NCI-H2196 (cell line): ENCODE measurements around the gene DGAT2.
"Not testable (repeated sequence)": the region's sequence is repeated elsewhere in the genome, so short reads cannot be mapped to it uniquely, and the experiment has no call there.

Source experiments
- DNase-seq: peaks from one replicate; lab custom pipeline; 2025; ENCODE audit not compliant: unreplicated experiment; lab: John Stamatoyannopoulos, UW

The DGAT2 gene

GRCh38 chr11:75754933-75755332 lies 13.6 kb upstream of the DGAT2 start:
- not testable (repeated sequence) for DNase-seq

- DNase-seq = no peak
Measured at GRCh38 chr11:75757651-75758050, 10.9 kb upstream of the DGAT2 start.

- DNase-seq = no peak
Measured at GRCh38 chr11:75759832-75760231, 8.7 kb upstream of the DGAT2 start.

GRCh38 chr11:75760243-75760642 lies 8.3 kb upstream of the DGAT2 start:
- DNase-seq = no peak

DNA sequence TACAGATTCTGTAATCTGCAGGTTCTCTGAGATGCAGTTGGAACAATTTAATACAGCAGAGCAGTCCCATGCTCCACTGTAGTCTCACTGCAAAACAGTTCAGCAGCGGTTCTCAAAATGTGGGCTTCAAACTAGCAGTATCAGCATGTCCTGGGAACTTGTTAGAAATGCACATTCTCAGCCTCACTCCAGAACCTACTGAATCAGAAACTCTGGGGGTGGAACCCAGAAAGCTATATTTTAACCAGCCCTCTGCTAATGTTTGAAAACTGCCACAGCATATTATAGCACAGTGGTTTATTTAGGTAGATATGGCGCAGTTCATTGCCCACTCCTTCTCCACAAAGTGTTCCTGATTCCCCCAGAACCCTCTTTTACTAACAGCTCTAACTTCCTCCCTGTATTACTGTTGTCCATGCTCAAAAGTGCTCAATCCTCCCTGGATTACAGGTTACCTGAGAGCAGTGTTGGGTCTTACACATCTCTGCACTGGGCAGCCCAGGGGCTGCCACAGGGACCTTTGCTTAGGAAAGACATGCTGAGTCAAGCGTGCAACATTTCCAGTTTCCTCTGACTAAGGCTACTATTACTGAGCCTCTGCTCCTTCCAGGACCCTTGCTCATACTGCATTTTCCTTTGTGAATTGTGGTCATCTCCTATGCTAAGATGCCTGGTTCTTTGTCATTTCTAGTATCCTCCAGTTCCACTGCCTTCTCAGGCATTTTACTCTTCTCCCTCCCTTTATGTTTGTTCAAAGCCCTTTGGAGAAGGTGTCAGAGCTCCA lies 7.7 kb upstream of the DGAT2 start:
- no peak for DNase-seq

- no peak for DNase-seq
Measured at GRCh38 chr11:75762158-75762557, 6.4 kb upstream of the DGAT2 start.

DNA sequence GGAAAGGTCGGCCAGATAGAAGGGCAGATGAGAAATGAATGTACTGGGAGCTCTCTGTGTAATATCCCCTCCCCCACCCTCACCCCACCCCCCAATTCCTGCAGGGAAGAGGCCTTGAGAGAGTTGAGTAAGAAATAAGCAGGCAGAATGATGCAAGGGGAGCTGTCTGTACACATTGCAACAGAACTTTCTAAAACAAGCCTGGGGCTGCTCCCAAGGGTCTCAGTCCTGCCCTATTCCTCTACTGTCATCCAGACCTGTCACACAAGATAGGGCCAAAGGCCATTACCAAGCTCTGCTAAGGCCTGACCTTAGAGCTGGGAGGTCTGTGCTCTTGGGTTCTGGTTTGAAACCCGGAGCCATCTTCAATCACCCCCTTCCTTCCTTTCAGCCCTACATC lies 5.7 kb upstream of the DGAT2 start:
- no peak for DNase-seq

GRCh38 chr11:75763846-75764245 lies 4.7 kb upstream of the DGAT2 start:
- no peak for DNase-seq

GRCh38 chr11:75765116-75765515 lies 3.5 kb upstream of the DGAT2 start:
- no peak for DNase-seq

GRCh38 chr11:75766443-75767227 lies 1.9 kb upstream of the DGAT2 start:
- DNase-seq = no peak

DNA sequence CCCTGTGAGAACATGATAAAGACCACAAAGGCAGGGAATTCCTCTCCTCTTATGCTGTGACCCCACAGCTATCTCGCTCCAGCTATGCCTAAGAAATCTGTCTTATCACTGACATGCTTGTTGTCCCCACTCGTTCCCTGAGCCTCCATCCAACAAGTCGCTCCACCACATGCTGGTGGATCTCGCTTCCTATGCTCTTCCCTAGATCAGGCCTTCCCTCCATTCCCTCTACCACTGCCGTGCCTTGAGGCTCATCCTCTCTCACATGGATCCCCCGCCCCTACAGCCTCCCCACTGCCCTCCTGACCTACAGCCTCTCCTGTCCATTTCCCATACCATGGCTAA lies 1.4 kb upstream of the DGAT2 start:
- no peak for DNase-seq

DNA sequence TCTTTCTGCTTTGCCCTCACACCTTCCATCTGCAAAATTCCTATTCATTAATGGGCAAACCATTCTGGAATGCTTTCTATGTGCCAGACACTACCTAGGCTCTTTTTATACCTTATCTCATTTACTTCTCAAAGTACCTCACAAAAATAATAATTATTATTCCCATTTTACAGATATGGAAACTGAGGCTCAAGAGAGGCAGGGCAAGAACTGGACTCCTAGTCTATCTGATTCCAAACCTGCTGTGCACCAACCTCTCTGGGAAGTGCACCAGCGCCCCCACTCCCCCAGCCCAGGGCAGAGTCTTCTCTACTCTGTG lies 826 bp upstream of the DGAT2 start:
- DNase-seq = no peak

DNA sequence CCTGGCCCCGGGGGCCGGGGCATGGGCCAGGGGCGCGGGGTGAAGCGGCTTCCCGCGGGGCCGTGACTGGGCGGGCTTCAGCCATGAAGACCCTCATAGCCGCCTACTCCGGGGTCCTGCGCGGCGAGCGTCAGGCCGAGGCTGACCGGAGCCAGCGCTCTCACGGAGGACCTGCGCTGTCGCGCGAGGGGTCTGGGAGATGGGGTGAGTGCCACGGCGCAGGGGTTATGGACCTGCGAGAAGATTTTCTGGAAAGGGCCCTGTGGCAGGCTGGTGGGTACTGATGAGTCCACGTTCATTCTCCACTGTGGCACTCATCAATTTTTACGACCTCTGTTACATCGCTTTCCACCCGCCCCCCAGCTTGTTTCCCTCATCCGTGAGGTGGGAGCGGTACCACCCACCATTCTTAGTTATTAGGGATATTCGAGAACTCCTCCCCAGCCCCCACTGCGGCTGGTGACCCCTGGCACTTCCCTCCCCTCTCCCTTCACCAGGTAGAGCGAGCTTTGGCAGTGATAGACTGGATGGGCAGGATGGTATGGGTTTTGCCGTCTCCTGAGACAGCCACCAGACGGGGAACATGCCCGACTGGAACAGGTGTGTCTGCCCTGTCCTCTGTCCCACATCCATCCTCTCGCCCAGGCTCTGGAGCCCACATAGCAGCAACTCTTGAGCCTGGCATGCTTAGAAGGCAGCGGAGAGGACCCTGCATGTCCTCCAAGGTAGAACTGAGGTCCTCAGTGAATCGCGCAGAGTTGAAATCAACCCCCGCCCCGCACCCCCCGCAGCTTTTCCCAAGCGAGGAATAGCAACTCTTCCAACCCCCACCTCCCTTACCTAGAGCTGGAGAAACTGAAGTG lies 562 bp downstream of the DGAT2 start:
- no peak for DNase-seq

- no peak for DNase-seq
Measured at GRCh38 chr11:75770102-75770501, 1.5 kb downstream of the DGAT2 start.

DNA sequence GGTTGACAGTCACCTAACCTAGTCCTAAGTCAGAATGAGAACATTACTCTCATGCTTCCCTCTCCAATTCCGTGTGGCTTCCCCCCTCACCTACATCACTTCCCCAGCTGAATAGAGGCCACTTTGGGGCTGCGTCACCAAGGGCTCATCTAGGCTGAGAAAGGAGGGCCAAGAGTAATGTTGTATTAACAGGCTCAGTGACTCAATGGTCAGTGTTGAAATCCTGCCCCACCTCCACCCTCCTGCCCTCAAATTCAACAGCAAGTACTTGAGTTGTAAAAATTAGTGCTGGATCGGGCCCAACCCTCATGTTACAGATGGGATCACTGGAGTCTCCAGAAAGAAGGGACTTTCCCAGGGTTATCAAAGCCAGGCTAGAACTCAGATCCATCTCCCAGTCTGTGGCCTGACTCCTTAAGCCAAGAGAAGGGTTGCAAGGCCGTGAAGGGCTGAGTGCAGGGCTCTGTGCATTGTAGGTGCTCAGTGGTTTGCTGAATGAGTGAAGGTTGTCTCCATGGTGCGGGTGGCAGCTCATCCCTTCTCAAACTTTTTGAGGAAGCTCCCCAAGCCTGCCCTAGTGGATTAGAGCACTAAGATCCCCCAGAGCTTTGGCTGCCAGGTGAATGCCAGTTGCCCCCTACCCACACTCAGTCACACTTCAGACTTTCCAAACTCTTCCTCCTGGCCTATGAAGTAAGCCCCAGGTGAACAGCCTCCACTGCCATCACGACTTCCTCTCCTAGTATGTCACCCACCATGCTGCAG lies 3.2 kb downstream of the DGAT2 start:
- no peak for DNase-seq

DNA sequence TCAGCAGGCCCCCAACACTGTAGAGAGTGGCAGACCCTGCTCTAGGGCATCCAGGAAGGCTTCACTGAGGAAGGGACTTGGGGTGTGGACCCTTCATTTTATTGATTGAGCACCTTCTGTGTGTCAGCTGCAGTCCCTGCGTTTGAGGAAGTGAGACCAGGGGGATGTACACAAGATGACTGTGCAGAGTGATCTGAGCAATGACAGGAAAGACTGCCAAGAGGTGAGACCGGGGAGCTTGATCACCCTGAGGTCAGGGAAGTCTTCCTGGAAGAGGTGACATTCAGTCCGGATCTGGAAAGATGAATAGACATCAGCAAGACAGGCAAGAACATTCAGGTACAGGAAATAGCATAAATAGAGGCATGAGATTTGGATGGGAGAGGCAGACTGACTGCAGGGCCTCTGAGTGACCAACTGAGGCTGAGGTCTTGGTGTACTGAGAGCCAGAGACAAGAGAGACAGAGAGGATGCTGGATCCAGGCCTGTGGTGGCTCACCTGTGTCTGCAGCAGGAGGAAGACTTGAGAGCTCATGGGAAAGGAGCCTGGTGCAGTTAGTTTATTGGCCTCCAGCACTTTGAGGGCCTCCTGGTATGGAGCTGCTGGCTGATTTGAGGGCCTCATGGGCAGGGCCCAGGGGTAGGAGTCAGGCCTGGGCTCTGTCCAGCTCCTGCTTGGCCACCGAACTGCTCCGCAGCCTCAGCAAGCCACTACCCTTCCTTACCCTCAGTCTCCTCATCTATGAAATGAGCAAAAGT lies 5.2 kb downstream of the DGAT2 start:
- no peak for DNase-seq

DNA sequence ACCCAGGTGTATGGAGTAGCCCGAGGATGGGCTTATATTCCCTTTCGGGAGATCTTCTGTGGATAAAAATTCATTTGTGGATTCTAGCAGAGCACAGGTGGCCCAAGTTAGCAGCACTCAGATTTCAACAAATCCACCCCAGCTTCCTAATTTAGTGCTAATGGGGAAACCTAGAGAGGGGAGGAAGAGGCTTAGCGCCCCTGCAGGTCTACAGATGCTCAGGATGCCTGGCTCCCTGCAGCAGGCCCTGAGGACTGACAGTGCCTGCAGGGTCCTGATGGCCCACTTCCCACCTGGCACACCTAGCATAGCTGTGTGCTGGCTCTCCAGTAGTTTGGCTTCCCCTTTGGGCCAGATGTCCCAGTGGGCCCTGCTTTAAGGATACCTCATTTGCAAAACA lies 6.5 kb downstream of the DGAT2 start:
- no peak for DNase-seq

- DNase-seq = no peak
Measured at GRCh38 chr11:75776546-75776945, 8.0 kb downstream of the DGAT2 start.

DNA sequence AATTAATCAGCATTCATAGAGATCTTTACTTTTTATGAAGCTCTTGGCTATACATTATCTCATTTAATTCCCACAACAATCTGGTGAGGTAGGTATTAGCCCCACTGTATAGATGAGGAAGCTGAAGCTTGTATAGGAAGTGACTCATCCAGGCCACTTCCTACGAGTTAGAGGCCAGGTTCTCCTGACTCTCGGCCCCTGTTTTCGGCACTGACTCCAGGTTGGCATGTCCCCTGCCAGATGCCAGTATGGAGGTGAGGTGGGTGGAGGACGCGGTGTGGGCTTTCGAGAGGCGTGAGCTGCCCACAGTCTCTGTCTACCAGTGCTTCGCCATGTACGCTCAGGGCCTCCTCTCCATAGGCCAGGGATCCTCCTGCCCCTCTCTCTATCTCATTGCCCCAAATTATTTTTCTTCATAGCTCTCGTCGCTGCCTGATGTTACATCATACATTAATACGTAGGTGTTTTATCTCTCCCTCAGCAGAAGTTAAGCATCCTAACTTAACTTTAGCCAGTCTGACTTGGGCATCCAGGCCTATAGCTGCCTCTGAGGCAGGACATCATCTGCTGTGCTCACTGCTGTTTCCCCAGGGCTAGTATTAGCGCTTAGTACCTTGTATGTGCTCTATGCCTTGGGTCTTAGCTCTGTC lies 9.0 kb downstream of the DGAT2 start:
- no peak for DNase-seq

DNA sequence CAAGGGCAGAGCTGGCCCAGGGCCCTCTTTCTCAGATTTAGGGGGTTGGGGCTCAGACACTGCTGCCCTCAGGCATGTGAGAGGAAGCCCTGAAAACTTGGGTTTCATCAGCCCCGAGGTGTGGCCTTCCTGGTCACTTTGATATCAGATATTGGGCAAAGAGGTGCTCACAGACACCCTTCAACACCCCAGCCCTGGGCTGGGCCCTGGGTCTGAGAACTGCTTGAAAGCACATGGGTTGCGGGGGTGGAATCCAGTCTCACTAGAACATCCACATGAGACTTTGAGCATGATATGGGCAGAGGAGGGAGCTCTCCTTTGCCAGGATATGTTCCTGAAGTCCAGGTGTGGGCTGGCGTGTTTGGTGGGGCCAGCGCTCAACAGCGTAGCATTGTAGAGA lies 10.4 kb downstream of the DGAT2 start:
- no peak for DNase-seq
